Measurements from ENCODE around the gene ATP6V0D1.

GRCh38 chr16:67454852-67455251 lies 26.1 kb downstream of the ATP6V0D1 start:
- no peak for TF ChIP-seq CTCF (conservative IDR thresholded peaks at IDR 0.05; ENCODE audit: low read depth in 2 of 2)
- TF ChIP-seq EZH2phosphoT487 (IDR thresholded peaks at IDR 0.05; ENCODE audit: unreplicated experiment): no peak
- TF ChIP-seq POLR2AphosphoS5 (IDR thresholded peaks at IDR 0.05; ENCODE audit: low read depth): no peak
- TF ChIP-seq EZH2 (IDR thresholded peaks at IDR 0.05; ENCODE audit: low read depth, unreplicated experiment): no peak
- TF ChIP-seq REST (IDR thresholded peaks at IDR 0.05; ENCODE audit: unreplicated experiment): no peak
- TF ChIP-seq CREB1 (CRISPR knock-in tag; IDR thresholded peaks at IDR 0.05; ENCODE audit: low read depth): no peak
